HepG2 (cell line): ENCODE measurements around the gene ANKRD52. TPM values are rescaled to one million over a fixed set of nuclear protein-coding genes. Genes with fewer than 3 reads are reported as not detected.

Experiments
- CSRNP2 ChIP-seq: sonication (generic); formaldehyde crosslinking; conservative IDR thresholded peaks from 2 replicates; pipeline ENCODE4 v1.8.0; 2022; ENCODE audit warnings: low read depth, missing genetic modification reagents
- EP300 ChIP-seq, 3 experiments: sonication (generic) in 1 of 3; formaldehyde crosslinking in 1 of 3; IDR thresholded peaks; 2 replicates each; pipeline versions ENCODE4 v1.5.1 to v1.6.1; 2011 to 2020; ENCODE audit warnings: low read depth in 2 of 3, low read length in 2 of 3, borderline replicate concordance in 1 of 3, improper control_type of control experiment in 1 of 3, mild to moderate bottlenecking in 1 of 3, missing genetic modification reagents in 1 of 3, moderate library complexity in 1 of 3
- FIP1L1 ChIP-seq: fragments of 200-400 bp; formaldehyde crosslinking; IDR thresholded peaks from 2 replicates; pipeline ENCODE4 v1.6.1; 2018; ENCODE audit warnings: low read depth, mild to moderate bottlenecking, low read length, moderate library complexity, borderline replicate concordance; ENCODE audit not compliant: insufficient read depth
- GATAD2A ChIP-seq: IDR thresholded peaks from 2 replicates; pipeline ENCODE4 v1.6.1; 2016
- HBP1 ChIP-seq: IDR thresholded peaks from 2 replicates; pipeline ENCODE4 v1.6.1; 2016; ENCODE audit warnings: low read depth, control low read depth
- HDAC6 ChIP-seq: fragments of 200-600 bp; sonication (generic); IDR thresholded peaks from 2 replicates; pipeline ENCODE4 v1.7.0; 2017; ENCODE audit warnings: mild to moderate bottlenecking, antibody characterized with exemption, low read length, low read depth
- HNF1B ChIP-seq: sonication (generic); formaldehyde crosslinking; IDR thresholded peaks from 2 replicates; pipeline ENCODE4 v1.5.1; 2020; ENCODE audit warnings: mild to moderate bottlenecking, moderate library complexity, missing genetic modification reagents
- SIX1 ChIP-seq: sonication (generic); formaldehyde crosslinking; IDR thresholded peaks from 2 replicates; pipeline ENCODE4 v1.4.0; 2020; ENCODE audit warnings: missing genetic modification reagents, borderline replicate concordance
- SNRNP70 ChIP-seq: fragments of 200-400 bp; formaldehyde crosslinking; IDR thresholded peaks from 2 replicates; pipeline ENCODE4 v1.6.1; 2017; ENCODE audit warnings: mild to moderate bottlenecking, low read depth, low read length, moderate library complexity
- ZFP90 ChIP-seq: sonication (generic); formaldehyde crosslinking; IDR thresholded peaks from 2 replicates; pipeline ENCODE4 v1.8.0; 2022; ENCODE audit warnings: missing genetic modification reagents, mild to moderate bottlenecking, inconsistent platforms, borderline replicate concordance
- ZFX ChIP-seq: sonication (generic); formaldehyde crosslinking; IDR thresholded peaks from 2 replicates; pipeline ENCODE4 v1.4.0; 2020; ENCODE audit warnings: mild to moderate bottlenecking, low read depth, missing genetic modification reagents, moderate library complexity
- ZNF24 ChIP-seq: fragments of 450-650 bp; IDR thresholded peaks from 2 replicates; pipeline ENCODE4 v1.6.1; 2017; ENCODE audit warnings: antibody characterized with exemption, mild to moderate bottlenecking
- ZNF263 ChIP-seq: sonication (generic); formaldehyde crosslinking; IDR thresholded peaks from 2 replicates; pipeline ENCODE4 v1.4.0; 2020; ENCODE audit warnings: missing genetic modification reagents
- ZNF274 ChIP-seq: sonication (generic); formaldehyde crosslinking; IDR thresholded peaks from 2 replicates; pipeline ENCODE4 v1.5.1; 2020; ENCODE audit warnings: mild to moderate bottlenecking, missing genetic modification reagents
- ZNF605 ChIP-seq: sonication (generic); formaldehyde crosslinking; IDR thresholded peaks from 2 replicates; pipeline ENCODE4 v1.8.0; 2022; ENCODE audit warnings: mild to moderate bottlenecking, missing genetic modification reagents
- ZNF713 ChIP-seq: sonication (generic); formaldehyde crosslinking; IDR thresholded peaks from 2 replicates; pipeline ENCODE4 v1.4.0; 2020; ENCODE audit warnings: mild to moderate bottlenecking, missing genetic modification reagents
- ZNF747 ChIP-seq: sonication (generic); formaldehyde crosslinking; IDR thresholded peaks from 2 replicates; pipeline ENCODE4 v1.8.1; 2023; ENCODE audit warnings: missing genetic modification reagents, mild to moderate bottlenecking, borderline replicate concordance
- ZNF775 ChIP-seq: sonication (generic); formaldehyde crosslinking; IDR thresholded peaks from 2 replicates; pipeline ENCODE4 v1.4.0; 2020; ENCODE audit warnings: missing genetic modification reagents, mild to moderate bottlenecking, moderate library complexity, borderline replicate concordance
- polyA plus RNA-seq, 8 experiments: library from polyadenylated mRNA; depleted of rRNA in 3 of 8; stranded (reverse) in 7 of 8; unstranded in 1 of 8; fragments of >200 nt; fragmentation: Illumina TruSeq in 4 of 8; extraction: Trizol in 4 of 8; gene quantifications; 2 replicates each; pipeline versions ENCODE4 v1.2.1 to v1.2.3, GENCODE V29; 2011 to 2016; ENCODE audit warnings: low read depth in 4 of 8, missing spikeins in 1 of 8, mixed read lengths in 1 of 8; ENCODE audit not compliant: insufficient read depth in 1 of 8
- total RNA-seq, 5 experiments: library from RNA; depleted of rRNA; stranded (reverse); fragments of >200 nt; fragmentation: Illumina TruSeq; extraction: Trizol; gene quantifications; 2 replicates each; pipeline ENCODE4 v1.2.3, GENCODE V29; 2016; ENCODE audit warnings: low read depth in 1 of 5

Gene ANKRD52
- total and polyA plus RNA-seq, 2 of the 13 experiments (the other 11 are each of a cell fraction or from before 2014, with no cell fraction given): 7.8 to 9.2 TPM

- TF ChIP-seq ZNF775: no peak
- TF ChIP-seq HNF1B (CRISPR knock-in tag): no peak
- no peak for TF ChIP-seq EP300 (IDR thresholded peaks at IDR 0.05; ENCODE audit: low read depth in 2 of 2, low read length in 2 of 2)
- no peak for TF ChIP-seq EP300 (CRISPR knock-in tag; IDR thresholded peaks at IDR 0.05; ENCODE audit: borderline replicate concordance)
- no peak for TF ChIP-seq FIP1L1
- TF ChIP-seq ZFP90 (CRISPR knock-in tag): no peak
- no peak for TF ChIP-seq CSRNP2
- no peak for TF ChIP-seq ZNF274 (CRISPR knock-in tag)
- TF ChIP-seq ZNF263 (CRISPR knock-in tag): peak; percentile 95
- TF ChIP-seq SIX1: no peak
- TF ChIP-seq ZFX (CRISPR knock-in tag): no peak
- TF ChIP-seq GATAD2A (CRISPR knock-in tag): 0 out of 2 replicates have a peak, but pooled peaks have one; percentile 24
- no peak for TF ChIP-seq ZNF24
- TF ChIP-seq HBP1: 0 out of 2 replicates have a peak, but pooled peaks have one; percentile 36
- TF ChIP-seq SNRNP70: no peak
- TF ChIP-seq HDAC6: no peak
- TF ChIP-seq ZNF713 (CRISPR knock-in tag): no peak
- no peak for TF ChIP-seq ZNF747
- no peak for TF ChIP-seq ZNF605 (CRISPR knock-in tag)
These were observed 51.6 kb downstream of the ANKRD52 start (continued) for GRCh38 chr12:56206452-56207166.
